Liver (tissue), 3 donors: ENCODE measurements around the gene PKP4.

Experiments
- CTCF ChIP-seq: fragments of 150-350 bp; IDR thresholded peaks from 2 replicates; pipeline ENCODE4 v1.5.1; 2017; ENCODE audit warnings: improper control_type of control experiment, low read depth, low read length; ENCODE audit not compliant: missing input control
- MAX ChIP-seq: IDR thresholded peaks from 2 replicates; pipeline ENCODE4 v1.6.1; 2016; ENCODE audit warnings: antibody characterized with exemption
- RAD21 ChIP-seq, 2 donors: IDR thresholded peaks; 2 replicates each; pipeline ENCODE4 v1.6.1; 2016; ENCODE audit warnings: antibody characterized with exemption in 2 of 2, mild to moderate bottlenecking in 2 of 2
- REST ChIP-seq: IDR thresholded peaks from 2 replicates; pipeline ENCODE4 v1.6.1; 2016; ENCODE audit warnings: antibody characterized with exemption, mild to moderate bottlenecking
- TAF1 ChIP-seq: conservative IDR thresholded peaks from 2 replicates; pipeline ENCODE4 v1.6.1; 2016; ENCODE audit warnings: antibody characterized with exemption, mild to moderate bottlenecking
- donor health status: healthy.
- donor health status: healthy.

GRCh38 chr2:158634627-158635026 lies 177.9 kb downstream of the PKP4 start:
- no peak for TF ChIP-seq CTCF
- no peak for TF ChIP-seq RAD21 (IDR thresholded peaks at IDR 0.05)
- TF ChIP-seq REST, result no peak
- TF ChIP-seq MAX, result no peak
- TF ChIP-seq TAF1, result no peak
